Measurements from ENCODE around the gene LMCD1.
A peak's percentile ranks its signal among the peaks of the same experiment; 100 is the strongest.

Gene LMCD1

GRCh38 chr3:8621872-8622271 is 120.2 kb downstream of the LMCD1 start:
- DNase-seq (ENCODE audit: extremely low read depth, low read depth), result peak; percentile 73
- no peak for TF ChIP-seq CTCF (IDR thresholded peaks at IDR 0.05; ENCODE audit: low read depth, low read length)

GRCh38 chr3:8622873-8623691 is 121.5 kb downstream of the LMCD1 start:
- DNase-seq (ENCODE audit: extremely low read depth, low read depth), result peak; percentile 22
- TF ChIP-seq CTCF (IDR thresholded peaks at IDR 0.05; ENCODE audit: low read depth, low read length), result peak; percentile 93

- DNase-seq (ENCODE audit: extremely low read depth, low read depth), result no peak
- no peak for TF ChIP-seq CTCF (IDR thresholded peaks at IDR 0.05; ENCODE audit: low read depth, low read length)
Observed at GRCh38 chr3:8623741-8624140, 122.1 kb downstream of the LMCD1 start.

All from AG09319 (cell line).